Measurements from ENCODE around the gene MYH11. TPM values are rescaled to one million over a fixed set of nuclear protein-coding genes. Genes with fewer than 3 reads are reported as not detected.
"Not testable (repeated sequence)": the region's sequence is repeated elsewhere in the genome, so short reads cannot be mapped to it uniquely, and the experiment has no call there.

The MYH11 gene
- total and polyA plus RNA-seq, 2 donors = 1.1 to 26.6 TPM

GRCh38 chr16:15795615-15796014, 61.2 kb downstream of the MYH11 start:
- whole genome bisulfite sequencing = 93% methylated on average over 1 of the region's 1 CpG
- Histone ChIP-seq H3K4me3 (ENCODE audit: low read length in 2 of 2) (no peak overlapping the region), H3K9me3 (ENCODE audit: control insufficient read depth in 2 of 2, insufficient read depth in 1 of 2, low read length in 1 of 2) (no peaks in the 10 kb centered on the region), H3K36me3 (ENCODE audit: control insufficient read depth in 2 of 2, insufficient read depth in 2 of 2, low read length in 1 of 2) (no peaks in the 10 kb centered on the region), H3K27ac (ENCODE audit: low read depth in 1 of 2, low read length in 1 of 2) (no peak overlapping the region), H3K4me1 (ENCODE audit: control insufficient read depth in 2 of 2, insufficient read depth in 2 of 2, low read length in 2 of 2) (no peaks in the 10 kb centered on the region), H3K27me3 (ENCODE audit: control insufficient read depth in 2 of 2, insufficient read depth in 1 of 2, low read length in 1 of 2) (no peaks in the 10 kb centered on the region)
- DNase-seq (ENCODE audit: low read depth in 6 of 9, low spot score in 9 of 9) = no peak

GRCh38 chr16:15792563-15792971, 64.3 kb downstream of the MYH11 start:
- WGBS = 96% methylated on average over 5 of the region's 5 CpGs
- no peak for DNase-seq (ENCODE audit: low read depth in 6 of 9, low spot score in 9 of 9)
- Histone ChIP-seq H3K4me1 (ENCODE audit: control insufficient read depth in 2 of 2, insufficient read depth in 2 of 2, low read length in 2 of 2) (no peaks in the 10 kb centered on the region), H3K27me3 (ENCODE audit: control insufficient read depth in 2 of 2, insufficient read depth in 1 of 2, low read length in 1 of 2) (no peaks in the 10 kb centered on the region), H3K27ac (ENCODE audit: low read depth in 1 of 2, low read length in 1 of 2) (no peak overlapping the region), H3K36me3 (ENCODE audit: control insufficient read depth in 2 of 2, insufficient read depth in 2 of 2, low read length in 1 of 2) (no peaks in the 10 kb centered on the region), H3K9me3 (ENCODE audit: control insufficient read depth in 2 of 2, insufficient read depth in 1 of 2, low read length in 1 of 2) (no peaks in the 10 kb centered on the region), H3K4me3 (ENCODE audit: low read length in 2 of 2) (no peak overlapping the region)

GRCh38 chr16:15790458-15790857, 66.4 kb downstream of the MYH11 start:
- Histone ChIP-seq H3K27ac (ENCODE audit: low read depth in 1 of 2, low read length in 1 of 2) (no peak overlapping the region), H3K9me3 (ENCODE audit: control insufficient read depth in 2 of 2, insufficient read depth in 1 of 2, low read length in 1 of 2) (no peaks in the 10 kb centered on the region), H3K36me3 (ENCODE audit: control insufficient read depth in 2 of 2, insufficient read depth in 2 of 2, low read length in 1 of 2) (no peaks in the 10 kb centered on the region), H3K27me3 (ENCODE audit: control insufficient read depth in 2 of 2, insufficient read depth in 1 of 2, low read length in 1 of 2) (no peaks in the 10 kb centered on the region), H3K4me1 (ENCODE audit: control insufficient read depth in 2 of 2, insufficient read depth in 2 of 2, low read length in 2 of 2) (no peaks in the 10 kb centered on the region), H3K4me3 (ENCODE audit: low read length in 2 of 2) (no peak overlapping the region)
- DNase-seq (ENCODE audit: low read depth in 6 of 9, low spot score in 9 of 9) = no peak
- WGBS = 96% methylated on average over 4 of the region's 4 CpGs

- not testable (repeated sequence) for H3K27me3 ChIP-seq (ENCODE audit: control insufficient read depth in 2 of 2, insufficient read depth in 1 of 2, low read length in 1 of 2); H3K4me3 ChIP-seq (ENCODE audit: low read length in 2 of 2); DNase-seq (ENCODE audit: low read depth in 6 of 9, low spot score in 9 of 9); H3K4me1 ChIP-seq (ENCODE audit: control insufficient read depth in 2 of 2, insufficient read depth in 2 of 2, low read length in 2 of 2); H3K27ac ChIP-seq (ENCODE audit: low read depth in 1 of 2, low read length in 1 of 2); H3K36me3 ChIP-seq (ENCODE audit: control insufficient read depth in 2 of 2, insufficient read depth in 2 of 2, low read length in 1 of 2); H3K9me3 ChIP-seq (ENCODE audit: control insufficient read depth in 2 of 2, insufficient read depth in 1 of 2, low read length in 1 of 2)
- WGBS = 94% methylated on average over 5 of the region's 5 CpGs
Observed at GRCh38 chr16:15789816-15790215, 67.0 kb downstream of the MYH11 start.

GRCh38 chr16:15788846-15789239, 68.0 kb downstream of the MYH11 start:
- H3K4me3 ChIP-seq (ENCODE audit: low read length in 2 of 2) = no peak overlapping the region
- no peaks in the 10 kb centered on the region for H3K27me3 ChIP-seq (ENCODE audit: control insufficient read depth in 2 of 2, insufficient read depth in 1 of 2, low read length in 1 of 2)
- no peak for DNase-seq (ENCODE audit: low read depth in 6 of 9, low spot score in 9 of 9)
- no peaks in the 10 kb centered on the region for H3K4me1 ChIP-seq (ENCODE audit: control insufficient read depth in 2 of 2, insufficient read depth in 2 of 2, low read length in 2 of 2)
- H3K9me3 ChIP-seq (ENCODE audit: control insufficient read depth in 2 of 2, insufficient read depth in 1 of 2, low read length in 1 of 2) = peaks cover 0 to 1% of the 10 kb centered on the region in 2 donors
- 91% methylated on average over 2 of the region's 2 CpGs for WGBS
- H3K27ac ChIP-seq (ENCODE audit: low read depth in 1 of 2, low read length in 1 of 2) = no peak overlapping the region
- H3K36me3 ChIP-seq (ENCODE audit: control insufficient read depth in 2 of 2, insufficient read depth in 2 of 2, low read length in 1 of 2) = no peaks in the 10 kb centered on the region

GRCh38 chr16:15786501-15786900, 70.3 kb downstream of the MYH11 start:
- H3K36me3 ChIP-seq (ENCODE audit: control insufficient read depth in 2 of 2, insufficient read depth in 2 of 2, low read length in 1 of 2) = no peaks in the 10 kb centered on the region
- 97% methylated on average over 11 of the region's 11 CpGs for WGBS
- no peak overlapping the region for H3K4me3 ChIP-seq (ENCODE audit: low read length in 2 of 2)
- H3K27ac ChIP-seq (ENCODE audit: low read depth in 1 of 2, low read length in 1 of 2) = no peak overlapping the region
- no peaks in the 10 kb centered on the region for H3K4me1 ChIP-seq (ENCODE audit: control insufficient read depth in 2 of 2, insufficient read depth in 2 of 2, low read length in 2 of 2)
- H3K27me3 ChIP-seq (ENCODE audit: control insufficient read depth in 2 of 2, insufficient read depth in 1 of 2, low read length in 1 of 2) = no peaks in the 10 kb centered on the region
- peaks cover 0 to 1% of the 10 kb centered on the region in 2 donors for H3K9me3 ChIP-seq (ENCODE audit: control insufficient read depth in 2 of 2, insufficient read depth in 1 of 2, low read length in 1 of 2)
- DNase-seq (ENCODE audit: low read depth in 6 of 9, low spot score in 9 of 9) = no peak

- no peaks in the 10 kb centered on the region for H3K27me3 ChIP-seq (ENCODE audit: control insufficient read depth in 2 of 2, insufficient read depth in 1 of 2, low read length in 1 of 2)
- H3K4me3 ChIP-seq (ENCODE audit: low read length in 2 of 2) = no peak overlapping the region
- DNase-seq (ENCODE audit: low read depth in 6 of 9, low spot score in 9 of 9) = no peak
- WGBS = 89% methylated on average over 14 of the region's 14 CpGs
- H3K36me3 ChIP-seq (ENCODE audit: control insufficient read depth in 2 of 2, insufficient read depth in 2 of 2, low read length in 1 of 2) = no peaks in the 10 kb centered on the region
- H3K27ac ChIP-seq (ENCODE audit: low read depth in 1 of 2, low read length in 1 of 2) = no peak overlapping the region
- H3K4me1 ChIP-seq (ENCODE audit: control insufficient read depth in 2 of 2, insufficient read depth in 2 of 2, low read length in 2 of 2) = no peaks in the 10 kb centered on the region
- peaks cover 0 to 1% of the 10 kb centered on the region in 2 donors for H3K9me3 ChIP-seq (ENCODE audit: control insufficient read depth in 2 of 2, insufficient read depth in 1 of 2, low read length in 1 of 2)
Observed at GRCh38 chr16:15785386-15786059, 71.3 kb downstream of the MYH11 start.

- no peak overlapping the region for H3K4me3 ChIP-seq (ENCODE audit: low read length in 2 of 2)
- no peaks in the 10 kb centered on the region for H3K4me1 ChIP-seq (ENCODE audit: control insufficient read depth in 2 of 2, insufficient read depth in 2 of 2, low read length in 2 of 2)
- no peaks in the 10 kb centered on the region for H3K36me3 ChIP-seq (ENCODE audit: control insufficient read depth in 2 of 2, insufficient read depth in 2 of 2, low read length in 1 of 2)
- H3K27ac ChIP-seq (ENCODE audit: low read depth in 1 of 2, low read length in 1 of 2) = no peak overlapping the region
- no peak for DNase-seq (ENCODE audit: low read depth in 6 of 9, low spot score in 9 of 9)
- 99% methylated on average over 10 of the region's 10 CpGs for WGBS
- H3K9me3 ChIP-seq (ENCODE audit: control insufficient read depth in 2 of 2, insufficient read depth in 1 of 2, low read length in 1 of 2) = peaks cover 0 to 1% of the 10 kb centered on the region in 2 donors
- no peaks in the 10 kb centered on the region for H3K27me3 ChIP-seq (ENCODE audit: control insufficient read depth in 2 of 2, insufficient read depth in 1 of 2, low read length in 1 of 2)
Observed at GRCh38 chr16:15783985-15784384, 72.8 kb downstream of the MYH11 start.

- H3K9me3 ChIP-seq (ENCODE audit: control insufficient read depth in 2 of 2, insufficient read depth in 1 of 2, low read length in 1 of 2) = peaks cover 0 to 1% of the 10 kb centered on the region in 2 donors
- H3K27me3 ChIP-seq (ENCODE audit: control insufficient read depth in 2 of 2, insufficient read depth in 1 of 2, low read length in 1 of 2) = no peaks in the 10 kb centered on the region
- no peak overlapping the region for H3K27ac ChIP-seq (ENCODE audit: low read depth in 1 of 2, low read length in 1 of 2)
- no peaks in the 10 kb centered on the region for H3K4me1 ChIP-seq (ENCODE audit: control insufficient read depth in 2 of 2, insufficient read depth in 2 of 2, low read length in 2 of 2)
- 69% methylated on average over 13 of the region's 13 CpGs for WGBS
- DNase-seq (ENCODE audit: low read depth in 6 of 9, low spot score in 9 of 9) = no peak
- no peaks in the 10 kb centered on the region for H3K36me3 ChIP-seq (ENCODE audit: control insufficient read depth in 2 of 2, insufficient read depth in 2 of 2, low read length in 1 of 2)
- H3K4me3 ChIP-seq (ENCODE audit: low read length in 2 of 2) = no peak overlapping the region
Observed at GRCh38 chr16:15782573-15783365, 74.1 kb downstream of the MYH11 start.

Data from thymus (tissue), 11 donors.